ENCODE measurements around the gene FATE1.
A peak's percentile ranks its signal among the peaks of the same experiment; 100 is the strongest.

FATE1 gene

DNA sequence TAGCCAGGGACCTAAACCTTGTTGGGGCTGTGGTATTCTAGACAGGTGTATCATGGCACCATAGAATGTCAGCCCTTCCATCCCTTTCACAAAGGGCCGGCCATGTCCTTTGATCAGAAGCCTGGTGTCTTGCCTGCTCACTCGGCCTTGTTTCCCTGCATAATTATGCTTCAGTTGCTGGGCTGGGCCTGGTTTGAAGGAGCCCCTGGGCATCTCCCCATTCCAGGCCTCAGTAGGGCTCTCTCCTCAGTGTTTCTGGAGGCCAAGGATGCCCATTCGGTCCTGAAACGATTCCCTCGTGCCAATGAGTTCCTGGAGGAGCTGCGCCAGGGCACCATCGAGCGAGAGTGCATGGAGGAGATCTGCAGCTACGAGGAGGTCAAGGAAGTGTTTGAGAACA is 16.1 kb upstream of the FATE1 start:
- CTCF ChIA-PET, result no interaction called here
- DNase-seq, result no peak
- Mint-ChIP-seq H3K27ac (no peak overlapping the region), H3K4me1 (no peaks in the 10 kb centered on the region), H3K9me3 (no peaks in the 10 kb centered on the region), H3K36me3 (no peaks in the 10 kb centered on the region), H3K27me3 (peaks cover 8% of the 10 kb centered on the region), H3K4me3 (no peak overlapping the region)

- no peaks in the 10 kb centered on the region for H3K36me3 Mint-ChIP-seq
- CTCF ChIA-PET, result no interaction called here
- H3K4me1 Mint-ChIP-seq, result no peaks in the 10 kb centered on the region
- H3K27ac Mint-ChIP-seq, result no peak overlapping the region
- H3K27me3 Mint-ChIP-seq, result peaks cover 5% of the 10 kb centered on the region
- DNase-seq, result no peak
- no peak overlapping the region for H3K4me3 Mint-ChIP-seq
- H3K9me3 Mint-ChIP-seq, result no peaks in the 10 kb centered on the region
Observed at GRCh38 chrX:151700581-151700980, 15.3 kb upstream of the FATE1 start.

DNA sequence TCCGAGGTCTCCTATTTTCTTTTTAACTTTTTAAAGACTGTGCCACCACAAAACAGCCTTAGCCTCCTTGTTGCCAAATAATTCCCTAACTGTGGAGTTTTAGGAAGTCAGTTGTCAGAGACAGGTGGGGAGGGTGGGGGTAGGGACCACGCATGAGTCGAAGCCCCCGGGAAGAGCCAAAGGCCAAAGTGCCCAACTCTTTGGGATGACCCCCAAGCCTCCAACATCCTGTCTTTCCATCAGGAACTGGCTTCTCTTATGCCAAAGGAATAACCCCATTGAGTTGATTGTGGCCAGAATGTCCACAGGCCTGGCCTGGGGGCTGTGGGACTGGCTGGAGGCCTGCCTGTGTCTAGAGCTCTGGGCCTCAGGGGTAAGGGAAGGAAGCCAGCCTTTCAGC is 14.8 kb upstream of the FATE1 start:
- no peak for DNase-seq
- H3K4me1 Mint-ChIP-seq, result no peaks in the 10 kb centered on the region
- CTCF ChIA-PET, result no interaction called here

DNA sequence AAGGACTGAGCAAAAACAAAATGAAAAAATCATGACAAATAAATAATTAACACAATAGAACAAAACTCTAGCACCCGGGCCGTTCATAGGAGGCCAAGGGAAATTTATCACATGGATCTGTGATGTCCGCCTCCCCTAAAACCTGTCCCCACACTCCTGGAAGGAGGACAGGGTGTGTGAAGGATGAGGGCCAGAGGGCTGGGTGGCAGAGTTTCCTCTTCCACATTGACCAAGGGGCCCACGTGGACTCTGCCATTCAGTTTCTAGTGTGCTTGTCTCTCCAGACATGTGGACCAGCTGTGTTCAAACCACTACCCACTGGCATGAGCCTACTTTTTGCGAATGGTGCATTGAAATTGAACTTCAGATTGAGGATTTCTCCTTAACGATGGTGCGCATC is 14.3 kb upstream of the FATE1 start:
- Mint-ChIP-seq H3K36me3 (no peaks in the 10 kb centered on the region), H3K4me3 (no peak overlapping the region), H3K9me3 (no peaks in the 10 kb centered on the region), H3K4me1 (no peaks in the 10 kb centered on the region), H3K27me3 (no peaks in the 10 kb centered on the region), H3K27ac (no peak overlapping the region)
- DNase-seq, result no peak
- CTCF ChIA-PET, result no interaction called here

More for the DNA sequence above, 14.8 kb upstream of the FATE1 start:
- no peaks in the 10 kb centered on the region for H3K36me3 Mint-ChIP-seq
- no peak overlapping the region for H3K4me3 Mint-ChIP-seq
- H3K27me3 Mint-ChIP-seq, result no peaks in the 10 kb centered on the region
- H3K27ac Mint-ChIP-seq, result no peak overlapping the region
- no peaks in the 10 kb centered on the region for H3K9me3 Mint-ChIP-seq

DNA sequence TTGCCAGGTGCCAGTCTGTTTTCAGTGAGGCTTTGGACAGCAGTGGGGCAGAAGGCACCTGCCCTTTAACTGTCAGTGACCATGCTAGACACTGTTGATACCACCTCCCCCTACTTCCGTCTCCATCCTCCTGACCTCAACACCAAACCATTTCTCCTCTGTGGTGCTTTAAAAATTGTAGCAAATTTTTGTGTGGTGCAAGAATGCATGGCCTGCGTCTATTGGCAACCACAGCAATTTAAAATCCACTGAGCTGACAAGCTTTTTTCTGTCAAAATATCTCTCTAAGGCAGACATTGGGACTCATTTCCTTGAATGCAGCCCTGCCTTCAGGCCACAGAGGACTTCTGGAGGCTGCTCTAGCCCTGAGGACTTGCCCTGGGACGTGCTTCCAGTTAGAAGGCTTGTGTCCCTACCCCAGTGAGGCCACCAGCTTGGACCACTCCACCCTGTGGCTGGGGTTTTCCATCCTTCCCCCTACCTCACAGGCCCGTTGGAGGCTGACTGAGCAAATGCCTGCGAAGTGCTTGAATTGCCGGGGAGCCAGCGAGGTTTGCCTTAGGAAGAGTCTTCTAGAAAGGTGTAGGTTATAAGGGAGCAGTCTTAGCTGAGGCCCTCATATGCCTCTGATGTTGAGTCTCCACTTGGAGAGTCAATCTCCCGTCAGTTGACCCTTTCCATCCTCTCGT is 13.7 kb upstream of the FATE1 start:
- H3K4me3 Mint-ChIP-seq, result no peak overlapping the region
- CTCF ChIA-PET, result no interaction called here
- no peaks in the 10 kb centered on the region for H3K36me3 Mint-ChIP-seq
- no peak overlapping the region for H3K27ac Mint-ChIP-seq
- no peaks in the 10 kb centered on the region for H3K9me3 Mint-ChIP-seq
- DNase-seq, result no peak
- no peaks in the 10 kb centered on the region for H3K4me1 Mint-ChIP-seq
- H3K27me3 Mint-ChIP-seq, result no peaks in the 10 kb centered on the region

DNA sequence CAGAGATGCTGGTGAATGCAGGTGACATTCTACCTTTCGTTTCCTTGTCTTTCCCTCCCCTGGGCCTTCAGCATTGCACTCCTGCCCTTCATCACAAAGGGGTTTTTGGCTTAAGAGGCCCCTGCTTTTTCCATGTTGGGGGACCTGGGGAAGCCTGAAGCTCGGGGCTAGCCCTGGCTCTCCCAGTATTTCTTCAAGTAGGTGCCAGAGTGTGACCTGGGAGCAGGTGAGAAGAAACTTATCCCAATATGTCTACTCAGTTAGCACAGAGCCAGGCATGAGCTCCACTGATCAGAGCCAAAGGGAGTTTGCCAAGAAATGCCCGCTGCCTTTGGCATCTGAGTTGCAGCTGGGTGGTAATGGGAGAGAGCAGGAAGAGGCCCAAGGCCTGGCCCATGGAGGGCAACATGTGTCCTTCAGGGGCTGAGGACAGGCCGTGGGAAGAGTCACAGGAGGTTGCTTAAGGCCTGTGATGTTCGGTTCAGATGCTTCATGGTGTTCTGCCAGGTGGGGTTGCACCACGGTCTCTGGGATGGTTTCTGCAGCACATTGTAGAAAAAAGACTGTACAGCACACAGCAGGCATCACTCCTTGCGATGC is 13.0 kb upstream of the FATE1 start:
- no peaks in the 10 kb centered on the region for H3K9me3 Mint-ChIP-seq

GRCh38 chrX:151703487-151703886 is 12.3 kb upstream of the FATE1 start:
- no peak for DNase-seq
- Mint-ChIP-seq H3K9me3 (no peaks in the 10 kb centered on the region), H3K27ac (no peak overlapping the region), H3K4me3 (no peak overlapping the region), H3K27me3 (no peaks in the 10 kb centered on the region), H3K4me1 (no peaks in the 10 kb centered on the region), H3K36me3 (no peaks in the 10 kb centered on the region)
- CTCF ChIA-PET, result no interaction called here

More for the DNA sequence above, 13.0 kb upstream of the FATE1 start:
- H3K27me3 Mint-ChIP-seq, result no peaks in the 10 kb centered on the region
- no peak overlapping the region for H3K4me3 Mint-ChIP-seq
- H3K27ac Mint-ChIP-seq, result no peak overlapping the region
- DNase-seq, result no peak
- CTCF ChIA-PET, result no interaction called here
- no peaks in the 10 kb centered on the region for H3K4me1 Mint-ChIP-seq
- H3K36me3 Mint-ChIP-seq, result no peaks in the 10 kb centered on the region

- Mint-ChIP-seq H3K4me1 (no peaks in the 10 kb centered on the region), H3K27me3 (no peaks in the 10 kb centered on the region), H3K9me3 (no peaks in the 10 kb centered on the region), H3K4me3 (no peak overlapping the region), H3K27ac (peak overlapping the region; percentile 24), H3K36me3 (no peaks in the 10 kb centered on the region)
- DNase-seq, result no peak
- CTCF ChIA-PET, result no interaction called here
Observed at GRCh38 chrX:151704041-151704663, 11.7 kb upstream of the FATE1 start.

DNA sequence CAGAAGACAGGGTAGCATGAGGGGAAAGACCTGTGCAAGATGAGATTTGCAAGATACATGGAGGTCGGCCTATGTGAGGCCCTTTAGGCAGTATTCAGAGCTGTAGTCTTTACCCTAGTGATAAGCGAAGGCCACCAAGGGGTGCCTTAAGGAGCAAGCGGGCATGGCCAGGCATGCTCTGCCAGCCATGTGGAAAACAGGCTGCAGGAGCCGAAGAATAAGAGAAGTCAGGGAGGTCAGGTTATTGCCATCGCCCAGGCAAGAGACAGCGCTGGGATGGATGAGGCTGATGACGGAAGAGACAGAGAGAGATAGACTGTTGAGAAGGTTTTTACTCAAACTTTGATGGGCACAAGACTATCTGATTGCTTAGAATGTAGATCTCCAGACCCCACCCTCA is 7.0 kb upstream of the FATE1 start:
- CTCF ChIA-PET, result no interaction called here
- Mint-ChIP-seq H3K4me1 (no peaks in the 10 kb centered on the region), H3K27me3 (peaks cover 5% of the 10 kb centered on the region), H3K4me3 (no peak overlapping the region), H3K27ac (no peak overlapping the region), H3K36me3 (no peaks in the 10 kb centered on the region), H3K9me3 (no peaks in the 10 kb centered on the region)
- DNase-seq, result no peak

DNA sequence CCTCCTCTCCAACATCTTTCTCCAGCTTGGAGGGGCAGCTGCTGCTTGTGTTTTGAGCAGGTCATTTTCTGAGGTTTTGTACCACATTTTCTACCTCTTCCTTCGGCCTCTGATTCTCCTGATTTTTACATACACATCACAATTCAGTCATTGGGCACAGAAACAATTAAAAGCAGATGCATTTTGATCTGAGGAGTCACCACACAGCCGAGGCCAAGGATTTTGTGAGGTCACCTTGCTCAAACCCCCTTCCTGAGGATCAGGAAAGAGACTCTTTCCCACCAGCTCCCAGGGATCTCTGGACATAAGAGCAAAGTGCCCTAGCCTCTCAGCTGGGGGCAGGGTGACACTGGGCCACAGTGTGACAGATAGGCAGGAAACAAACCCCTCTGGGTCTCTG is 5.4 kb upstream of the FATE1 start:
- DNase-seq, result no peak
- H3K9me3 Mint-ChIP-seq, result no peaks in the 10 kb centered on the region
- no peak overlapping the region for H3K27ac Mint-ChIP-seq
- H3K4me1 Mint-ChIP-seq, result no peaks in the 10 kb centered on the region
- H3K4me3 Mint-ChIP-seq, result no peak overlapping the region
- no peaks in the 10 kb centered on the region for H3K36me3 Mint-ChIP-seq
- H3K27me3 Mint-ChIP-seq, result peaks cover 5% of the 10 kb centered on the region
- CTCF ChIA-PET, result no interaction called here

DNA sequence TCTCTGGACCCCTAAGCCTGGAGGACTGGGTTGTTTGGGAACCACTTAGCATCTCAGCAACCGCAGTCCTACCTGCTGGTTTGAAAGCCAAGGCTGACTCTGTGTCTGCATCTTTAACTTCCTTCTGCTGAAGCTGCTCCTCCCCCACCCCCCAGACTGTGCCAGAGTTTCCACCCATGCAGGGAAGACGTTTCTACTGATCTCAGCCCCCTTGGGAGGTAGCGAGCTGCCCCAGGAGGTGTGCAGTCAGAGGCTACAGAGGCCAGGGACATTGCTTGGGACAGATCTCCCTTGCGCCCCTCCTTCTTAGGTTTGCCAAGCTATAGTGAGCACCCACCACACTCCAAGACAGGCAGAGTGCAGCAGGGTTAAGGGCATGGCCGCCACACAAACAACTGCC is 4.7 kb upstream of the FATE1 start:
- no peaks in the 10 kb centered on the region for H3K36me3 Mint-ChIP-seq
- H3K27ac Mint-ChIP-seq, result no peak overlapping the region
- H3K4me3 Mint-ChIP-seq, result no peak overlapping the region
- H3K4me1 Mint-ChIP-seq, result no peaks in the 10 kb centered on the region
- no peak for DNase-seq
- CTCF ChIA-PET, result no interaction called here
- H3K9me3 Mint-ChIP-seq, result no peaks in the 10 kb centered on the region
- peaks cover 5% of the 10 kb centered on the region for H3K27me3 Mint-ChIP-seq

GRCh38 chrX:151711787-151712186 is 4.0 kb upstream of the FATE1 start:
- peaks cover 5% of the 10 kb centered on the region for H3K27me3 Mint-ChIP-seq
- no peaks in the 10 kb centered on the region for H3K36me3 Mint-ChIP-seq
- H3K4me1 Mint-ChIP-seq, result no peaks in the 10 kb centered on the region
- CTCF ChIA-PET, result no interaction called here
- H3K9me3 Mint-ChIP-seq, result no peaks in the 10 kb centered on the region
- no peak for DNase-seq
- no peak overlapping the region for H3K4me3 Mint-ChIP-seq
- no peak overlapping the region for H3K27ac Mint-ChIP-seq

DNA sequence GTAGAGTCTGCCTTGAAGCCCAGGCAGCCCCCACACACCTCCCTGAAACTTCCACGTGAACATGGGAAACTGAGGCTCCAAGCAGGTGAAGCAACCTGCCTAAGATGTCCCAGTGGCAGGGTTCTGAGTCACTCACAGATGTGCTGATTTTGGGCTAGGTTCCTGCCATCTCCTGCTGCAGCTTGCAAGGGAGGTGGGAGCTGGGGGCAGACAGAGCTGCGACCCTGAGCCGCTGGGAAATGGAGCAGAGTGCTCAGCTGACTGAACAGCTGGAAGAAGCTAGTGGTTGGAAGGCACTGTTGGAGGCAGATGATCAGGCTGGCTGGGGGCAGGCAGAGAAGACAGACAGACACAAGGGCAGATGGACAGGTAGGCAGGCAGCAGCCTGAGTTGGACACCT is 3.6 kb upstream of the FATE1 start:
- CTCF ChIA-PET, result no interaction called here
- Mint-ChIP-seq H3K36me3 (no peaks in the 10 kb centered on the region), H3K27ac (no peak overlapping the region), H3K27me3 (peaks cover 5% of the 10 kb centered on the region), H3K4me3 (no peak overlapping the region), H3K9me3 (no peaks in the 10 kb centered on the region), H3K4me1 (no peaks in the 10 kb centered on the region)
- no peak for DNase-seq

DNA sequence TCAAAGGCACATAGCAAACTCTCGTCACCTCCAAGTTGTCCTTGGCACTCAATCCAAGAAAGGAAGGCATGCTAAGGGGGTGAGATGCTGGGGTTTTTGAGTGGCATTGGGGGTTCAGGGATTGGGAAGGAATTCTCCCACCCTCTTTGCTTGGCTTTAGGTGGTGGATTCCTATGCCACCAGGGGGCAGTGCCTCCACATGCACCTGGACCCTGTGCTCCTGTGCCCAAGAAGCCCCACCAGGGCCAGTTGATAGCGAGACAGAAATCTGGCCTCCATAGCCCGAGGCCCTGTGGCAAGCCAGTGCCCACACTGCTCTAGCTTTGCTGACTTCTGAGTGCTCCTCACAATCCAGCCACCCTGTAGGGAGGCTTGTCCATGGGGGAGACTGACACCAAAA is 2.0 kb upstream of the FATE1 start:
- peak; percentile 30 for DNase-seq
- H3K9me3 Mint-ChIP-seq, result no peaks in the 10 kb centered on the region
- CTCF ChIA-PET, result interaction anchor here (1.5 kb wide), 1 partner anchor 12 kb away, joined by 3 read pairs; no protein-coding TSS in a partner anchor
- no peak overlapping the region for H3K4me3 Mint-ChIP-seq
- no peaks in the 10 kb centered on the region for H3K36me3 Mint-ChIP-seq
- no peak overlapping the region for H3K27ac Mint-ChIP-seq
- peaks cover 9% of the 10 kb centered on the region for H3K27me3 Mint-ChIP-seq
- no peaks in the 10 kb centered on the region for H3K4me1 Mint-ChIP-seq

DNA sequence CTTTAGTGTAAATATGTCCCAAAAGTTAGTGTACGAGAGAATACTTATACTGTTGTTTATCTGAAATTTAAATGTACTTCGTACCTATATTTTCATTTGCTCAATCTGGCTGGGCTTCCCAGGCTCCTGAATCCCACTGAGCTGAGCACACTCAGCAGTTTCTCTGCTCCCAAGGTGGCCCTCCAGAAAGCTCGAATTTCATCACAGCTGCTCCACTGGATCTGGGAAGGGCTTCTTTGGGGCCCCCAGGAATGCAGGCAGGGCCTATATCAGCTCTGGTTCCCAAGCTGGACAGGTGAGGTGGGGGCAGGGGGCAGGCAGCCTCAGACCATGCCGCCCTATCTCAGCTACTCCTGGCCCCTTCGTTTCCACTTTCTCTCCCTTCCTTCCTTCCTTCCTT is 1.5 kb upstream of the FATE1 start:
- CTCF ChIA-PET, result no interaction called here
- no peak for DNase-seq
- H3K36me3 Mint-ChIP-seq, result no peaks in the 10 kb centered on the region

More for the DNA sequence above, 1.5 kb upstream of the FATE1 start:
- Mint-ChIP-seq H3K27ac (no peak overlapping the region), H3K4me1 (no peaks in the 10 kb centered on the region), H3K9me3 (no peaks in the 10 kb centered on the region), H3K4me3 (no peak overlapping the region), H3K27me3 (peaks cover 9% of the 10 kb centered on the region)
